ENCODE results near the gene FBXO44.

The FBXO44 gene

GRCh38 chr1:11640944-11641343 lies 13.7 kb upstream of the FBXO44 start:
- DNase-seq: no peak

DNA sequence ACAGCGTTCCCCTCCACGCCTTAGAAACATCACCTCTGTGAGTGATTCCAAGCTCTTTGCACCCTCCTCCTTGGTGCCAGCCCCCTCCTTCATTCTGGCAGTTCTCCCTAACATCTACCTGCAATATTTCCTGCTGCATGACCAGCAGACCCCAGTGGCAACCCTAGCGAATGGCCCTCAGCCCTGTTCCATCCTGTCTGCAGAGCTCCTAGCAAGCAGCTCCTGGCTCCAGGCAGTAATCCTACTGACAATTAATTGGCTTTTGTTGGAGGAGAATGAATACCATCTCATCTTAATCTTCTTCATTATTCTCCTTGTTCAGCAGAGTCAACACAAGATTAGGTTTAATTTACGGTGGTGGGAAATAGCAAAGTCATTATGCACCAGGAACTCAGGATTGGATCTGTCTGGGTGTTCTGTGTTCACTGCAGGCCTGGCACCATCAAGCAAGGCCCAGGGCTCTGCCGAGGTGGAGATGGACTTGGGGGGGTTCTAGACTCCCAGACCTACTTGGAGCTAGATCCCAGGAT lies 12.8 kb upstream of the FBXO44 start:
- DNase-seq: no peak

GRCh38 chr1:11642418-11643017 lies 12.2 kb upstream of the FBXO44 start:
- peak; percentile 70 for DNase-seq

- no peak for DNase-seq
These were observed 10.9 kb upstream of the FBXO44 start for GRCh38 chr1:11643782-11644181.

DNA sequence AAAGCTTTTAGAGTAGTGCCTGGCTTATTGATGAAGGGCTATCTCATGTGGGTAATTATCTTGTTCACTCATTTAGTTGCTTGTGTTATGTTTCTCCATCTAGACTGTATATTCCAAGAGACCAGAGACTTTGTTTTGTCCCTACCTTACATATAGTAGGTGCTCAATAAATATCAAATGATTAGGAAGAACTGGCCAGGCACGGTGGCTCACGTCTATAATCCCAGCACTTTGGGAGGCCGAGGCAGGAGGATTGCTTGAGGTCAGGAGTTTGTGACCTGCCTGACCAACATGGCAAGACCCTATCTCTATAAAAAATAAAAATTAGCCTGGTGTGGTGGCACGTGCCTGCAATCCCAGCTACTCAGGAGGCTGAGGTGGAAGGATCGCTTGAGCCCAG lies 9.4 kb upstream of the FBXO44 start:
- DNase-seq: no peak

- peak; percentile 82 for DNase-seq
These were observed 8.9 kb upstream of the FBXO44 start for GRCh38 chr1:11645670-11646265.

- DNase-seq: no peak
These were observed 8.4 kb upstream of the FBXO44 start for GRCh38 chr1:11646317-11646716.

GRCh38 chr1:11647333-11647732 lies 7.3 kb upstream of the FBXO44 start:
- DNase-seq: no peak

GRCh38 chr1:11648039-11648438 lies 6.6 kb upstream of the FBXO44 start:
- DNase-seq: no peak

- peak; percentile 49 for DNase-seq
These were observed 5.9 kb upstream of the FBXO44 start for GRCh38 chr1:11648732-11649158.

DNA sequence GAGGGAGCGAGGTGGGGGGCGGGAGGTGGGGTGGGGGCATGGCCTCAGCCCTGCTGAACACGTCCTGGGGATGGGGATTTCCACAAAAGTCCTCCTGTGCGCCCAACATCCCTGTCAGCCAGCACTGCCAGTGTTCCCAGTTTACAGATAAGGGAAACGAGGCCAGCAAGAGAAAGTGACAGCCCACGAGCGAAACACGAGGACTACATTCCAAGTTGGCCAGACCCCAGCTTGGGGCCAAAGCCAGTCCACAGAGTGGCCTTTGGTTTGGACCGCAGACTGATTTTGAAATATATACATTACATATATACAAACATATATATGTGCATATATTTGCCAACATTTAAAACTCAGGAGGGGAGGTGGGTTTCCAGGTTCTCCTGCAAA lies 5.4 kb upstream of the FBXO44 start:
- no peak for DNase-seq

DNA sequence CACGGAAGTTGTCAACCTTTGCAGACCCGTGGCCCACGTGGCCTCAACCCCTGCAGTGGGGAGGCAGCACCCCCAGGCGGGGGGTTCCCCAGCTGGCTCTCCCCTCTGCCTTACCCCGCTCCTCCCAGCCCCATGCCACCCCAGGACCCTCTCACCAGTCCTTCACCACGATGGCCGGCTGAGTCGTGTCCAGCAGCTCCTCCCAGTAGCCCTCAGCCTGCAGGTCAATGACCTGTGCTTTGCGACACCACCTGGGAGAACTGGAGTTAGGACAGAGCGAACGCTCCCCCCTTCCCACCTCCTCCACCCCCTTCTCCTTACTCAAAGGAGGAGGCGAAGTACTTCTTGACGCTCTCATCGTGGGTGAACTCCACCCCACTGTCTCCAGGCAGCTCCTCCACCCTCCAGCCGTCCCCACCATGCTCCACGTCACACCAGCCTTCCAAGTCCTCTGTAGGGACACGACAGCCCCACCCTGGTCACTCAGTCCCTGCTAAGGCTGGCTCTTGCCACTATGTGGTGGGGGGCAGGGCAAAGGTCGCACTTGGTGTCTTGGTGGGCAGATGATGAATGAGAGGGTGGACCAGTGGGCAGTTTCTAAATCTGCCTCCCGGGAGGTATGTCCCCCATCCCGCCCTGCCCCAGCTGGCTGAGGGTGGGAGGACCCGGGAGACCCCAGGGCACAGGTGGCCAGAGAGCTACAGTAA lies 4.9 kb upstream of the FBXO44 start:
- DNase-seq: no peak

DNA sequence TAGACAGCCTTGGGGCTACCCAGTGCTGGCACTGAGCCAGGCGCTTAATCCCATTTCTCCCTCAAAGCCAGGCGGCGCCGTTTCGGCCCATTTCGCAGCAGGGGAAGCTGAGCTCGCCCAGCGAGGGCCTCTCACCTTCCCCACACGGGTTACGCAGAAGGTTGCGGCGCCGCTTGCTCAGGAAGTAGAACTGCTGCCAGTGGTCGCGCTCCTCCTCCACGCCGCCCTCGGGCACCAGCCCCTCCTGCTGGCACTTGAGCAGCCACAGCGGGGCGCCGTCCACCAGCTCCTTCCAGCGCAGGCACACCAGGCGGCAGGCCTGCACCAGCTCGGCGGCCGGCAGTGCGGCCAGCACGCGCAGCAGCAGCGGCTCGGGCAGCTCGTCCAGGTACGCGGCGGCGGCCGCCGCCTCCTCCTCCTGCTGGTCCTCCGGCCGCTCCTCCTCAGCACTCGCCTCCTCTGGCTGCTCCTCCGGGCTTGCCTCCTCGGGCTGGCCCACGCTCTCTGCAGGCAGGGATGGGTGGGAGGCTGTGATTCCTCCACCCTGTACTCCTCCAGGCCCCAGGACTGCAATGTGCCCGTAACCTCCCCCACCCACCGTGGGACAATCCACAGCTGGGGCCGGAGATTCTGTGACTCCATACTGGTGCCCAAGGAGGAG lies 4.2 kb upstream of the FBXO44 start:
- DNase-seq: peak; percentile 73

GRCh38 chr1:11651017-11651416 lies 3.7 kb upstream of the FBXO44 start:
- DNase-seq: no peak

GRCh38 chr1:11652203-11652780 lies 2.4 kb upstream of the FBXO44 start:
- no peak for DNase-seq

GRCh38 chr1:11653101-11653860 lies 1.4 kb upstream of the FBXO44 start:
- DNase-seq: no peak

DNA sequence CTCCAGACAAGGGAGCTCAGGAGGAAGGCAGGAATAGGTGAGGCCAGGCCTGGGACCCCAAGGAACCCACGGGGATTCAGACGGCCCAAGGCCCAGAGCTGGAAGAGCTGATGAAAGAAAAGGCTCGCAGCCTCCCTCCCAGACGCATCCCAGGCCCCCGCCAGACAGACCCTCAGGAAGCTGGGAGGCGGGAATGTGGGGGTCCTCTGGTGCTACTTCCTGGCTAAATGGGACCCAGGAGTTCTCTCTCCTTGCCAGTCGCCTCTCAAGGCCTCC lies 878 bp upstream of the FBXO44 start:
- DNase-seq: no peak

DNA sequence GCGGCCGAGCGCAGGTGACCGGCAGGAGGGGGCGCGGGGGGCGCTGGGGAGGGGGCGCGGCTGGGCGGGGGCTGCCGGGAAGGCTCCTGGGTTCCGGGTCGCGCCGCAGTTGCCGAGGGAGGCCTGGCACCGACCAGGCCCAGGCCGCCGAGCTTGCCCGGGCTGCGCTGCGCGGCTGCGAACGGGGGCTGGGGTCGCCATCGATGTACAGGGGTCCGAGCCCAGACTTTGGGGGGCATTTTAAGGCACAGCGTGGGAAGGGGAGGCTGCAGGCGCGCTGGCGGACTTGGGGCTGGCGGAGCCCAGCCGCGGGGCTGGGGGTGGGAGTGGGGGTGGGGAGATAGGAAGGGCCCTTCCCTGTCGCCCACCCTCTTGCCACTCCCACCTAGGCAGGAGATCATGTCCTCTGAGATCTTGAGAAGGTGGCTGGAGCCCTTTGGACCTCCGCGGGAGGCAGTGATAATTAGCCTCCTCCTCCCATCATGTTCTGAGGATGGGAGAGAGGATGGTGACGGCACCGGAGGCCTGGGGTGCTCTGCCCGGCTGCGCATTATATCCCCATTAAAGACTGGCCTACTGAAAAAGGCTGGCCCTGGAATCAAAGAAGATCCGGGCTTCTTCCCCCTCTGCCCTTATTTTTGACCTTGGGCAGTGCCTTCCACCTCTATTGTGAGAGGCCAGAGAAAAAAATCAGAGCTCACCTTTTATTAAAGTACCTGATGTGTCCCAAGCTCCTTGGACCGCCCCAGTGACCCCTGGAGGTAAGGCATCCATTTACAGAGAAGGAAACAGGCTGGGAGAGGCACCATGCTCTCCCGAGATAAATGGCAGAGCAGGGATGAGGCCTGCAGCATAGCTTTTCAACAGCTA lies 497 bp downstream of the FBXO44 start:
- DNase-seq: no peak

- DNase-seq: no peak
These were observed 3.0 kb downstream of the FBXO44 start for GRCh38 chr1:11657654-11658053.

DNA sequence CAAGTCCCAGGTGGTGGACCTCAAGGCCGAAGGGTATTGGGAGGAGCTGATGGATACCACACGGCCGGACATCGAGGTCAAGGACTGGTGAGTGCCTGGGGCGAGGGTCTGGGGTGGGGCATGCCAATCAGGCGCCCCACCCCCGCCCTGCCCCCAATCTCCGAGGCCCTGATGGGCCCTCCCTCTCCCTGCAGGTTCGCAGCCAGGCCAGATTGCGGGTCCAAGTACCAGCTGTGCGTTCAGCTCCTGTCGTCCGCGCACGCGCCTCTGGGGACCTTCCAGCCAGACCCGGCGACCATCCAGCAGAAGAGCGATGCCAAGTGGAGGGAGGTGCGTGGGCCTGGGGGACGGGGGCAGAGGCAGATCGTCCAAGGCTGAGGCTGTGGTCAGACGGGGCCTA lies 3.9 kb downstream of the FBXO44 start:
- DNase-seq: no peak

GRCh38 chr1:11659748-11660147 lies 5.1 kb downstream of the FBXO44 start:
- DNase-seq: no peak

GRCh38 chr1:11661103-11661502 lies 6.4 kb downstream of the FBXO44 start:
- DNase-seq: no peak

Data from activated CD4-positive, CD25-positive, alpha-beta regulatory T cell treated with anti-CD3 and anti-CD28 coated beads, Interleukin-2, amount 50 U/mL, for 72 hours (primary cell).